HG02973 (cell line): ENCODE results near the gene GLT8D1.
A peak's percentile ranks its signal among the peaks of the same experiment; 100 is the strongest.

Experiments
- ATAC-seq: cut with Tn5 transposase; IDR thresholded peaks from one replicate; pipeline ENCODE4 v1.9.1; 2021; ENCODE audit warnings: moderate library complexity; ENCODE audit not compliant: unreplicated experiment

The GLT8D1 gene

GRCh38 chr3:52712291-52713212 is 7.0 kb upstream of the GLT8D1 start:
- ATAC-seq: no peak

DNA sequence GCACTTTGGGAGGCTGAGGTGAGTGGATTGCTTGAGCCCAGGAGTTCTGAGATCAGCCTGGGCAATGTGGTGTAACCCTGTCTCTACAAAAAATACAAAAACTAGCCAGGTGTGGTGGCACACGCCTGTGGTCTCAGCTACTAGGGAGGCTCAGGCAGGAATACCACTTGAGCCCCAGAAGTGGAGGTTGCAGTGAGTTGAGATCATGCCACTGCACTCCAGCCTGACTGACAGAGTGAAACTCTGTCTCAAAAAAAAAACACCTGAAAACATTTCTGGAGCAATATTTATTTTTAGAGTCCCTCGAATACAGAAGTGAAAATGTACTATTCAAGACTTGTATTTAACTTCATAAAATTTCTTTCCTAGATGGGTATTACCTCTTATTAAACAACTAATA is 4.9 kb upstream of the GLT8D1 start:
- ATAC-seq: no peak

- no peak for ATAC-seq
Measured at GRCh38 chr3:52707585-52707984, 2.0 kb upstream of the GLT8D1 start.

DNA sequence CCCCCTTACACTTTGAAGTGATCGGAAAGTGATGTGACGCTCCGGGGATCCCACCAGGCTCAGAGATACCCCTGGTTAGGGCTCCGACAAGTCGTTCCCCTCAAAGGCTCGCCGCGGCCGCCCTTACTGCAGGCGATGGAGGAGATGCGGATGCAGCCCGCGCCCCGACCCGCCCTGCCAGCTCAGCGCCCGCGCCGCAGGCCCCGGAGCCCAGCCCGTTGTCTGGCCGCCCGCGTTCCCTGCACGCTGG is 228 bp downstream of the GLT8D1 start:
- ATAC-seq: no peak

GRCh38 chr3:52704611-52705437 is 767 bp downstream of the GLT8D1 start:
- peak; percentile 7 for ATAC-seq

GRCh38 chr3:52703341-52703740 is 2.2 kb downstream of the GLT8D1 start:
- ATAC-seq: no peak

DNA sequence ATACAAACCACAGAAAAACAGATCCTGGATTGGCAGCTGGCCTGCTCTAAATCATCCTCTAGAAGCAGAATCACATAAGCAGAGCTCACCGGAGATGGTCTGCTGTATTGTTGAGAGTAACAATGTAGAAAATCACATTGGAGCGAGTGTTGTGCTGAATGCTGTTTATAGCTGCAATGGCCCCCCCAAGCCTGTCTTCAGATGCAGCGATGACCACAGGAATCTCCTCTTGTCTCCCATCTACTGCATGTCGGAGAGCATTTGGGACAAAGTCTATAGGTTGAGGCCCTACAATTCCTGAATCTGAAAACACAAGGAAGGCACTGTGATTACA is 8.0 kb downstream of the GLT8D1 start:
- no peak for ATAC-seq

DNA sequence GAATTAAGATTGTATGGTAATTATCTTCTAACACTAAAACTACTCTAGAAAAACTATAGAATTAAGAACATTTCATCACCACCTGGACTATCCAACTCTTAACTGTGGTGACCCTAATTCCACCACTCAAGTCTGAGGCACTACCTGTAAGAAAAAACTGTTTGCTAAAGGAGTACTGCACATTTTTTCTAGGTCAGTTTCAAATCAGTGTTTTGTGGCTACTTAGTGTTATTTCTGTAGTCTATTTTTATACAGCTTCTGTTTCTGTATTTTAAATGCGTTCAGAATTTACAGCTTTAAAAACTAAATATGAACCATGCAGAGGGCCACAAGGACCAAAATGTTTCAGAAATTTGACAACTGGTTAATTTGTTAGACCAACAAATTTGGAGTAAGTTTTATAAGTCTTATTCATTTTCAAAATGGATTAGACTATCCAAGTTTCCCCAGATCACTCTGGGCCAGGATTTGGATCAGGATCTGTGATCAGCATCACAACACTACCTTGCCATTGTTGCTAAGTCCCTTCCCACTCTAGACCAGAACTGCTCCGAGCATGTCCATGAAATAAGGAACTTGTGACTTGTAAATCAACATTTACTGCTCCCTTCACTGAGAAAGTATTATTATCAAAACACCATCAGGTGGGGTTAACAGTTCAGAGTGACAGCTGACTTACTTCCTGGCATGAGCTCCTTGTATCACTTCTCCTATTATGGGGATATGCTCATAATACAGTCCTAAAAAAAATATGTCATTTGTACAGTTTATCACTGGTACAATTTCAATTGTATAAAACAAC is 8.6 kb downstream of the GLT8D1 start:
- ATAC-seq: no peak

GRCh38 chr3:52695798-52696671 is 9.6 kb downstream of the GLT8D1 start:
- ATAC-seq: no peak

DNA sequence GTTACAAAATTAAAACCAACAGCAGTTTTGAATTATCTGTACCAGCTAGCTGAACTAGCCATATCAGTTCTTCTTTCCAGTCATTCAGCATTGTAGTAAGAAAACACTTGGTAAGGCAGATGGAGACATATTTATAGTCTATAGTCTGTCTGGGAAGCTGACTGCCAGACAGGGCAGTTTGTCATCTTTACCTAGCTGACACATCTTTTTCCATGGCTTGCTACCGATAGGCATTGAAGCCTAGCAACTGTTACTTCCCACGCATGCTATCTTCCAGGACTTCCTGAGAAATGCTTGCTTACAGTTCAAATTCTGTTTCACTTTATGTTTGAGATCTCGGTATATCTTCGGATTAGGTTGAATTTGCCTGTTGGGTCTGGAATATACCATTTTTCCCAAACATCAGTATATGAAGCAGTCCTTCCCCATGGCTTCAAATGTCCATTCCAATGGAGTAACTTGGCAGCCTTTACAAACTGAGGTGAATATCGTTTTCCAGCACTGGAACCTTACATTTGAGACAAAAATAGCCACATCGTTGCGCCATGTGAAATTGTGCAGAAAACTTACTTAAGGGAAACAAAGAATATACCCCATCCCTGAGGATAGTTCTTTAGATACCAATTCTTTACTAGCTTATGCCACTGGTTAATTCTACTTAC is 10.9 kb downstream of the GLT8D1 start:
- ATAC-seq: no peak

- no peak for ATAC-seq
Measured at GRCh38 chr3:52693071-52693470, 12.5 kb downstream of the GLT8D1 start.

DNA sequence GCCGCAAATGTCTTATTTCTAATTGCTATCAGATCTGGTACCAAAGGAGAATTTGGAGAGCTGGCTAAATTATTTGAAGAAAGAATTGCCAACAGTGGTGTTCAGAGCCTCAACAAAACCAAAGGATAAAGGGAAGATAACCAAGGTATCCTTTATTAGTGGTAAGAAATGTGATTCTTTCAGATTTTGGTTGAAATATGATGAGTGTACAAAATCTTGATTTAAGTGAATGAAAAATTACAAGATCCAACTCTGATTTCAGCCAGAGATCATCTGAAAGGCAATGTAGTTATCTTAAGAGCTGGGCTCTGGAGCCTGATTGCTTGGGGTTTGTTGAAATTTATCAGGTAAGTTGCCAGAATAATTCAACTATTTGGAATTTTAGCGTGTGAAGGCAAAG is 15.0 kb downstream of the GLT8D1 start:
- ATAC-seq: no peak

GRCh38 chr3:52689151-52689550 is 16.4 kb downstream of the GLT8D1 start:
- ATAC-seq: no peak

DNA sequence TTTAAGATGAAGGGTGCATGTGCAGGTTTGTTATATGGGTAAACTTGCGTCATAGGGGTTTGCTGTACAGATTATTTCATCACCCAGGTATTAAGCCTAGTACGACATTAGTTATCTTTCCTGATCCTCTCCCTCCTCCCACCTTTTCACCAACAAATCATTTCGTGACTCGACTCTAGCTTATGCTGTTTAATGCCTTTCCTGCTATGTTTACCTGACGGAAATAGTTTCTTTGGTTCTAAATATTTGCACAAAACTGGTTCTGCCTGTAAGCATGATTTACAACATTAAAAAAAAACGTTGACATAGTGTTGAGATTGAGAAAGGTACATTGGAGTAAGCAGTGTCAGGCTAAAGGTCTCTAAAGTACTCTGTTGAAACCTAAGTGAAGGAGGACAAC is 17.3 kb downstream of the GLT8D1 start:
- ATAC-seq: no peak

DNA sequence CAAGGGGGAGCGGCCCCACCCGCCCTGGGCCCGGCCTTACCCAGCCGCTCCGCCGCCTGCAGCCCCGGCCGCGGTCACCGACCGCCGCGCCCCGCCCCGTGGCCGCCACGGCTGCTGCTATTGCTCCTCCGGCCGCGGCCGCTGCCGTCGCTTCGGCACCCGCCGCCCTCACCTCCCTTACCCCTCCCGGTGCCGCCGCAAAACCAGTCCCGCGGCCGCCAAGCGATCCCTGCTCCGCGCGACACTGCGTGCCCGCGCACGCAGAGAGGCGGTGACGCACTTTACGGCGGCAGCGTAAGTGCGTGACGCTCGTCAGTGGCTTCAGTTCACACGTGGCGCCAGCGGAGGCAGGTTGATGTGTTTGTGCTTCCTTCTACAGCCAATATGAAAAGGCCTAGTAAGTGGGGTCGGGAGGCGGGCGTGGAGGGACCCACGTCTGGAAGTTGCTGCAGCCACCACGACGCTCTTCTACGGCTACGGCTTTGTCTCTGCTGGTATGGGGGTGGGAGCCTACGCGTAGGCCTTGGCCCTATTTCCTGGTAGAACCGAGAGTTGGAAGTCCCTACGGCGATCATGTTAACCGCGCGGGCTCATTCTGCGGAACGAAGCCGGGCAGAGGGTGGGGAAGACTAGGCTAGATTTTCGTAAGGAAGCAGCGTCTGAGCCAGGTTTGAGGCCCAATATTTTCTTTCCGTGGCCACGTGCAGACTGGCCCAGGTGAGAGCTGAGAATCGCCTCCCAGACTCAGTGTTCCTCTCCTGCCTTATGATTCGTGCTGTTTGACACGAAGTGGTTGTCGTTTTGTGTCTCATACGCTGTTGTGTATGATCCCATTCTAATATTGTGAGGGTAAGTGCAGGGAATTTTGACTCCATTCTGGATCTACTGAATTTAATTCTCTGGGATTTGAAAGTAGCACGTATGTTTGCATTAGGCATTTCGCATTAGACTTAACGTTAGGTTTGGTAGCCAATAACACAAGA is 19.6 kb downstream of the GLT8D1 start, which contains the start of the genes GNL3 and PBRM1:
GNL3 (plus strand) TSS at position 324 of the 983 bp plus-strand sequence; CDS start at position 385, 61 bp downstream.
PBRM1 (minus strand) TSS at position 205 of the 983 bp plus-strand sequence.
- ATAC-seq: peak; percentile 65

DNA sequence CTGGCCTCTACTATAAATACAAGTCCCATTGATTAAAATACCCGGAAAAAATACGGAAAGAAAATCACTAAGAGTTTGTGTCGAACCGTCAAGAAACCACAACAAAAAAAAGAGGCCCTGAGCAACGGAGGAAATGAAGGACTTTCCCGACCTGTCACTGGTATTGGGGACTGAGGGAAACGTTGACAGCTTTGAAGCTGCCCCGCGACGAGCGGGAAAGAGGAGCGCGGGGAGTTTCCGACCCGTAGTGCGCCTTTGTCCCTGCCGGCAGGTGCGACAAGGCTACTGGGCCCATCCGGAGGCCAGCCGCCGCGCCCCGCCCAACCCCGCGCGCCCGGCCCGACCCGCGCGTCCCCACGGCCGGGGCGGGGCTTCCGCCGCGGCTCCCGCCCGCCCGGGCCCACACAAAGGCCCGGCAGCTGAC is 20.3 kb downstream of the GLT8D1 start:
- peak; percentile 63 for ATAC-seq

GRCh38 chr3:52684184-52684583 is 21.4 kb downstream of the GLT8D1 start:
- no peak for ATAC-seq

DNA sequence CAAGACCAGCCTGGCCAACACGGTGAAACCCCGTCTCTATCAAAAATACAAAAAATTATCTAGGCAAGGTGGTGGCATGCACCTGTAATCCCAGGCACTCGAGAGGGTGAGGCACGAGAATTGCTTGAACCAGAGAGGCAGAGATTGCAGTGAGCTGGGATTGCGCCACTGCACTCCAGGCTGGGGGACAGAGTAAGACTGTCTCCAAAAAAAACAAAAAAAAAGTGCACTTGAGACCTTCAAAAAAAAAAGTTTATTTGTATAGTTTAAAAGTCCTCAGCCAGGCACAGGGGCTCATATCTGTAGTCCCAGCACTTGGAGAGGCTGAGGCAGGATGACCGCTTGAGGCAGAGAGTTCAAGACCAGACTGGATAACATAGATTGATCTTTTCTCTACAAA is 22.0 kb downstream of the GLT8D1 start:
- ATAC-seq: no peak

- ATAC-seq: no peak
Measured at GRCh38 chr3:52682016-52682415, 23.6 kb downstream of the GLT8D1 start.
